Dermis blood vessel endothelial cell (primary cell): ENCODE results near the gene TSFM. TPM values are rescaled to one million over a fixed set of nuclear protein-coding genes. Genes with fewer than 3 reads are reported as not detected.
"Not testable (repeated sequence)": the region's sequence is repeated elsewhere in the genome, so short reads cannot be mapped to it uniquely, and the experiment has no call there.

Experiments used
- DNase-seq: peaks from one replicate; pipeline ENCODE4 v3.0.0; 2010
- total RNA-seq: library from RNA; depleted of rRNA; stranded (reverse); fragments of >200 nt; gene quantifications from 2 replicates; pipeline ENCODE4 v1.2.3, GENCODE V29; 2014

The TSFM gene
- total RNA-seq, 1 donor from 2014 or later, result 23.0 TPM

- no peak for DNase-seq
These were observed 33.6 kb downstream of the TSFM start for GRCh38 chr12:57816001-57816854.

GRCh38 chr12:57816855-57817151 lies 34.2 kb downstream of the TSFM start:
- DNase-seq, result no peak

GRCh38 chr12:57817261-57817989 lies 34.8 kb downstream of the TSFM start:
- no peak for DNase-seq

- not testable (repeated sequence) for DNase-seq
These were observed 35.4 kb downstream of the TSFM start for GRCh38 chr12:57817990-57818331.

- DNase-seq, result not testable (repeated sequence)
These were observed 37.5 kb downstream of the TSFM start for GRCh38 chr12:57820119-57820518.

GRCh38 chr12:57821015-57821414 lies 38.4 kb downstream of the TSFM start:
- not testable (repeated sequence) for DNase-seq

GRCh38 chr12:57821474-57822214 lies 39.1 kb downstream of the TSFM start:
- no peak for DNase-seq

- DNase-seq, result no peak
These were observed 40.0 kb downstream of the TSFM start for GRCh38 chr12:57822392-57823130.

GRCh38 chr12:57823131-57823907 lies 40.7 kb downstream of the TSFM start:
- no peak for DNase-seq

- no peak for DNase-seq
These were observed 41.5 kb downstream of the TSFM start for GRCh38 chr12:57823908-57824640.

GRCh38 chr12:57825451-57825850 lies 42.9 kb downstream of the TSFM start:
- DNase-seq, result no peak

- no peak for DNase-seq
These were observed 43.8 kb downstream of the TSFM start for GRCh38 chr12:57826400-57826799.

GRCh38 chr12:57826966-57827365 lies 44.4 kb downstream of the TSFM start:
- DNase-seq, result no peak

GRCh38 chr12:57829025-57829777 lies 46.6 kb downstream of the TSFM start:
- DNase-seq, result no peak

- DNase-seq, result no peak
These were observed 47.8 kb downstream of the TSFM start for GRCh38 chr12:57830393-57830792.

- DNase-seq, result no peak
These were observed 50.4 kb downstream of the TSFM start for GRCh38 chr12:57832966-57833365.

GRCh38 chr12:57833672-57834071 lies 51.1 kb downstream of the TSFM start:
- no peak for DNase-seq

GRCh38 chr12:57834086-57834876 lies 51.7 kb downstream of the TSFM start:
- DNase-seq, result no peak
